ENCODE data around the gene SFI1.

GRCh38 chr22:31488346-31488883 lies 7.9 kb upstream of the SFI1 start:
- TF ChIP-seq CTCF (IDR thresholded peaks at IDR 0.05) (no peak), POLR2A (IDR thresholded peaks at IDR 0.05) (no peak)

All from esophagus squamous epithelium (tissue), 4 donors.